H9 (cell line): Measurements from ENCODE around the gene EFNB2. TPM values are rescaled to one million over a fixed set of nuclear protein-coding genes. Genes with fewer than 3 reads are reported as not detected.

ENCODE experiments used
- DNase-seq: peaks from one replicate; pipeline ENCODE4 v3.0.0-alpha.2; 2017
- H2AFZ ChIP-seq: one replicate; pipeline ENCODE4 v1.6.1; 2013; ENCODE audit warnings: mild to moderate bottlenecking, low read length, control low read depth, moderate library complexity
- H2AK5ac ChIP-seq: 2 replicates; pipeline ENCODE4 v1.6.1; 2013; ENCODE audit warnings: low read length, control low read depth, mixed read lengths; ENCODE audit not compliant: insufficient read length
- H2BK120ac ChIP-seq: one replicate; pipeline ENCODE4 v1.6.1; 2013; ENCODE audit warnings: low read depth, mild to moderate bottlenecking, low read length, control low read depth, inconsistent platforms; ENCODE audit not compliant: poor library complexity, severe bottlenecking
- H2BK12ac ChIP-seq: 2 replicates; pipeline ENCODE4 v1.6.1; 2013; ENCODE audit warnings: low read length, control low read depth, mixed read lengths, low read depth; ENCODE audit not compliant: insufficient read length
- H2BK15ac ChIP-seq: 2 replicates; pipeline ENCODE4 v1.6.1; 2013; ENCODE audit warnings: low read depth, low read length, control low read depth
- H2BK20ac ChIP-seq: one replicate; pipeline ENCODE4 v1.6.1; 2013; ENCODE audit warnings: low read depth, mild to moderate bottlenecking, low read length, control low read depth, inconsistent platforms; ENCODE audit not compliant: poor library complexity, severe bottlenecking
- H2BK5ac ChIP-seq: 2 replicates; pipeline ENCODE4 v1.6.1; 2013; ENCODE audit warnings: low read length, control low read depth, mixed read lengths; ENCODE audit not compliant: insufficient read length
- H3K14ac ChIP-seq: 2 replicates; pipeline ENCODE4 v1.6.1; 2013; ENCODE audit warnings: low read length, control low read depth; ENCODE audit not compliant: insufficient read depth
- H3K18ac ChIP-seq: 2 replicates; pipeline ENCODE4 v1.6.1; 2013; ENCODE audit warnings: low read depth, mild to moderate bottlenecking, mixed read lengths, low read length, control low read depth; ENCODE audit not compliant: insufficient read length
- H3K23ac ChIP-seq: 2 replicates; pipeline ENCODE4 v1.6.1; 2013; ENCODE audit warnings: low read length, control low read depth, mixed read lengths, low read depth; ENCODE audit not compliant: insufficient read length
- H3K23me2 ChIP-seq: 2 replicates; pipeline ENCODE4 v1.6.1; 2013; ENCODE audit warnings: low read depth, mild to moderate bottlenecking, mixed read lengths, low read length, control low read depth; ENCODE audit not compliant: insufficient read length, poor library complexity, severe bottlenecking
- H3K27ac ChIP-seq: 2 replicates; pipeline ENCODE4 v1.5.1; 2013; ENCODE audit warnings: low read length, control low read depth, mixed read lengths, low read depth; ENCODE audit not compliant: insufficient read length
- H3K27me3 ChIP-seq: 2 replicates; pipeline ENCODE4 v1.6.1; 2013; ENCODE audit warnings: low read length, control low read depth, inconsistent platforms; ENCODE audit not compliant: insufficient read depth
- H3K4ac ChIP-seq: 2 replicates; pipeline ENCODE4 v1.6.1; 2013; ENCODE audit warnings: low read depth, mild to moderate bottlenecking, control low read depth, inconsistent platforms, low read length, moderate library complexity
- H3K4me1 ChIP-seq: 2 replicates; pipeline ENCODE4 v1.6.1; 2013; ENCODE audit warnings: low read length, control low read depth, inconsistent platforms; ENCODE audit not compliant: insufficient read depth
- H3K4me2 ChIP-seq: 2 replicates; pipeline ENCODE4 v1.6.1; 2013; ENCODE audit warnings: low read length, control low read depth, mixed read lengths; ENCODE audit not compliant: insufficient read length, insufficient read depth
- H3K56ac ChIP-seq: 2 replicates; pipeline ENCODE4 v1.6.1; 2013; ENCODE audit warnings: low read depth, mild to moderate bottlenecking, mixed read lengths, low read length, control low read depth; ENCODE audit not compliant: insufficient read length
- H3K79me1 ChIP-seq: 2 replicates; pipeline ENCODE4 v1.6.1; 2013; ENCODE audit warnings: low read depth, mild to moderate bottlenecking, moderate library complexity, low read length, control low read depth, inconsistent platforms; ENCODE audit not compliant: insufficient read depth, poor library complexity, severe bottlenecking
- H3K79me2 ChIP-seq: 2 replicates; pipeline ENCODE4 v1.6.1; 2013; ENCODE audit warnings: low read length, control low read depth, inconsistent platforms; ENCODE audit not compliant: insufficient read depth
- H3K9ac ChIP-seq: 2 replicates; pipeline ENCODE4 v1.6.1; 2013; ENCODE audit warnings: low read length, control low read depth, mixed read lengths; ENCODE audit not compliant: insufficient read length; ENCODE audit errors: extremely low read depth
- H3K9me3 ChIP-seq: one replicate; pipeline ENCODE4 v1.6.1; 2013; ENCODE audit warnings: low read depth, low read length, inconsistent platforms; ENCODE audit not compliant: control insufficient read depth
- H3T11ph ChIP-seq: one replicate; pipeline ENCODE4 v1.6.1; 2013; ENCODE audit warnings: mild to moderate bottlenecking, low read length, control low read depth, inconsistent platforms
- H4K20me1 ChIP-seq: one replicate; pipeline ENCODE4 v1.6.1; 2013; ENCODE audit not compliant: control insufficient read depth, insufficient read length, insufficient read depth
- H4K5ac ChIP-seq: 2 replicates; pipeline ENCODE4 v1.6.1; 2013; ENCODE audit warnings: low read depth, mild to moderate bottlenecking, mixed read lengths, low read length, control low read depth; ENCODE audit not compliant: insufficient read length
- H4K8ac ChIP-seq: replicated peaks from 2 replicates; pipeline ENCODE4 v1.6.1; 2013; ENCODE audit warnings: low read length, control low read depth, mixed read lengths, low read depth; ENCODE audit not compliant: insufficient read length
- H4K91ac ChIP-seq: 2 replicates; pipeline ENCODE4 v1.6.1; 2013; ENCODE audit warnings: low read depth, mild to moderate bottlenecking, moderate library complexity, mixed read lengths, low read length, control low read depth; ENCODE audit not compliant: insufficient read length
- H3K27ac Mint-ChIP-seq, 3 experiments: 2 replicates in 2 of 3; 3 replicates in 1 of 3; pipeline ENCODE4 v1.8.0; 2020 to 2021; ENCODE audit warnings: mixed read lengths in 3 of 3, mild to moderate bottlenecking in 1 of 3, moderate library complexity in 1 of 3
- H3K27me3 Mint-ChIP-seq: 2 replicates; pipeline ENCODE4 v1.8.0; 2021; ENCODE audit warnings: low read depth, mild to moderate bottlenecking, moderate library complexity, mixed read lengths
- H3K36me3 Mint-ChIP-seq, 3 experiments: 2 replicates in 2 of 3; 3 replicates in 1 of 3; pipeline ENCODE4 v1.8.0; 2020 to 2021; ENCODE audit warnings: low read depth in 3 of 3, mixed read lengths in 3 of 3; ENCODE audit not compliant: insufficient read depth in 1 of 3
- H3K4me1 Mint-ChIP-seq, 2 experiments: 2 replicates each; pipeline ENCODE4 v1.8.0; 2020; ENCODE audit warnings: mixed read lengths in 2 of 2
- H3K4me3 Mint-ChIP-seq, 2 experiments: 2 replicates in 1 of 2; 3 replicates in 1 of 2; pipeline ENCODE4 v1.8.0; 2020 to 2021; ENCODE audit warnings: mild to moderate bottlenecking in 2 of 2, mixed read lengths in 2 of 2, moderate library complexity in 1 of 2
- H3K9me3 Mint-ChIP-seq, 2 experiments: 2 replicates in 1 of 2; 3 replicates in 1 of 2; pipeline ENCODE4 v1.8.0; 2020; ENCODE audit warnings: mild to moderate bottlenecking in 2 of 2, mixed read lengths in 2 of 2, moderate library complexity in 1 of 2
- WGBS: extraction: QIAGEN DNeasy Blood & Tissue Kit; methylation state at CpG from one replicate; pipeline ENCODE4 v1.1.7; 2013; ENCODE audit warnings: missing lambda C conversion rate, low lambda C conversion rate, mixed read lengths; ENCODE audit not compliant: insufficient read length; ENCODE audit errors: extremely low coverage; 5-methylcytosine and 5-hydroxymethylcytosine counted together
- total RNA-seq: library from RNA; stranded (reverse); gene quantifications from 2 replicates; pipeline ENCODE4 v1.2.1, GENCODE V29; 2021
- TF ChIP-seq, protein P1 (sequence below): fragments of 200-600 bp; sonication (generic); conservative IDR thresholded peaks from 3 replicates; pipeline ENCODE4 v1.8.0; 2021; ENCODE audit warnings: antibody characterized with exemption, mild to moderate bottlenecking

The EFNB2 gene
- total RNA-seq, 1 experiment from 2014 or later = 12.7 TPM

GRCh38 chr13:106440866-106441265, 94.6 kb downstream of the EFNB2 start:
- Histone ChIP-seq H3K18ac (no peak overlapping the region), H3K4ac (no peak overlapping the region), H3K23me2 (no peaks in the 10 kb centered on the region), H4K20me1 (no peaks in the 10 kb centered on the region), H3K56ac (no peak overlapping the region), H4K8ac (no peak overlapping the region), H4K91ac (no peak overlapping the region), H2AFZ (no peak overlapping the region), H3T11ph (no peak overlapping the region), H4K5ac (no peak overlapping the region), H2BK15ac (no peak overlapping the region), H3K79me1 (no peaks in the 10 kb centered on the region), H2BK120ac (no peak overlapping the region), H3K27me3 (no peaks in the 10 kb centered on the region), H2BK12ac (no peak overlapping the region), H2AK5ac (no peak overlapping the region), H2BK20ac (no peak overlapping the region), H3K14ac (no peak overlapping the region), H3K9ac (no peak overlapping the region), H3K4me2 (no peak overlapping the region), H3K4me1 (no peaks in the 10 kb centered on the region), H3K27ac (no peak overlapping the region), H3K79me2 (peaks cover 2% of the 10 kb centered on the region; the same call in 1 of the 2 replicates), H3K23ac (no peak overlapping the region), H3K9me3 (no peaks in the 10 kb centered on the region), H2BK5ac (no peak overlapping the region)
- no CpG with 5 or more reads among the region's 2 CpGs for WGBS
- Mint-ChIP-seq H3K9me3 (no peaks in the 10 kb centered on the region), H3K4me1 (peaks cover 5 to 6% of the 10 kb centered on the region in 2 experiments), H3K27me3 (no peaks in the 10 kb centered on the region; the same call in 1 of the 2 replicates), H3K36me3 (no peaks in the 10 kb centered on the region), H3K4me3 (0 out of 5 replicates have a peak overlapping the region, but pooled peaks of 1 of the 2 experiments have one; percentile 4), H3K27ac (no peak overlapping the region)
- TF ChIP-seq, protein P1, sequence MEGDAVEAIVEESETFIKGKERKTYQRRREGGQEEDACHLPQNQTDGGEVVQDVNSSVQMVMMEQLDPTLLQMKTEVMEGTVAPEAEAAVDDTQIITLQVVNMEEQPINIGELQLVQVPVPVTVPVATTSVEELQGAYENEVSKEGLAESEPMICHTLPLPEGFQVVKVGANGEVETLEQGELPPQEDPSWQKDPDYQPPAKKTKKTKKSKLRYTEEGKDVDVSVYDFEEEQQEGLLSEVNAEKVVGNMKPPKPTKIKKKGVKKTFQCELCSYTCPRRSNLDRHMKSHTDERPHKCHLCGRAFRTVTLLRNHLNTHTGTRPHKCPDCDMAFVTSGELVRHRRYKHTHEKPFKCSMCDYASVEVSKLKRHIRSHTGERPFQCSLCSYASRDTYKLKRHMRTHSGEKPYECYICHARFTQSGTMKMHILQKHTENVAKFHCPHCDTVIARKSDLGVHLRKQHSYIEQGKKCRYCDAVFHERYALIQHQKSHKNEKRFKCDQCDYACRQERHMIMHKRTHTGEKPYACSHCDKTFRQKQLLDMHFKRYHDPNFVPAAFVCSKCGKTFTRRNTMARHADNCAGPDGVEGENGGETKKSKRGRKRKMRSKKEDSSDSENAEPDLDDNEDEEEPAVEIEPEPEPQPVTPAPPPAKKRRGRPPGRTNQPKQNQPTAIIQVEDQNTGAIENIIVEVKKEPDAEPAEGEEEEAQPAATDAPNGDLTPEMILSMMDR = no peak
- no peak for DNase-seq

Other genes with a start within 250 kb of the EFNB2 start
- 96.9 and 100 TPM in 2 replicates for gene ARGLU1, start 32.5 kb upstream of the EFNB2 start, total RNA-seq